ENCODE measurements around the gene WDR53. TPM values are rescaled to one million over a fixed set of nuclear protein-coding genes. Genes with fewer than 3 reads are reported as not detected.
A peak's percentile ranks its signal among the peaks of the same experiment; 100 is the strongest.

The WDR53 gene
- total RNA-seq, 1 donor from 2014 or later, result 9.5 TPM

- no peak for ATAC-seq
- TF ChIP-seq, protein P1, sequence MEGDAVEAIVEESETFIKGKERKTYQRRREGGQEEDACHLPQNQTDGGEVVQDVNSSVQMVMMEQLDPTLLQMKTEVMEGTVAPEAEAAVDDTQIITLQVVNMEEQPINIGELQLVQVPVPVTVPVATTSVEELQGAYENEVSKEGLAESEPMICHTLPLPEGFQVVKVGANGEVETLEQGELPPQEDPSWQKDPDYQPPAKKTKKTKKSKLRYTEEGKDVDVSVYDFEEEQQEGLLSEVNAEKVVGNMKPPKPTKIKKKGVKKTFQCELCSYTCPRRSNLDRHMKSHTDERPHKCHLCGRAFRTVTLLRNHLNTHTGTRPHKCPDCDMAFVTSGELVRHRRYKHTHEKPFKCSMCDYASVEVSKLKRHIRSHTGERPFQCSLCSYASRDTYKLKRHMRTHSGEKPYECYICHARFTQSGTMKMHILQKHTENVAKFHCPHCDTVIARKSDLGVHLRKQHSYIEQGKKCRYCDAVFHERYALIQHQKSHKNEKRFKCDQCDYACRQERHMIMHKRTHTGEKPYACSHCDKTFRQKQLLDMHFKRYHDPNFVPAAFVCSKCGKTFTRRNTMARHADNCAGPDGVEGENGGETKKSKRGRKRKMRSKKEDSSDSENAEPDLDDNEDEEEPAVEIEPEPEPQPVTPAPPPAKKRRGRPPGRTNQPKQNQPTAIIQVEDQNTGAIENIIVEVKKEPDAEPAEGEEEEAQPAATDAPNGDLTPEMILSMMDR (IDR thresholded peaks at IDR 0.05), result no peak
Observed at GRCh38 chr3:196533260-196533681, 35.1 kb downstream of the WDR53 start.

GRCh38 chr3:196531418-196531817, 36.9 kb downstream of the WDR53 start:
- Histone ChIP-seq H3K36me3 (no peaks in the 10 kb centered on the region), H3K27me3 (ENCODE audit: low read depth) (no peaks in the 10 kb centered on the region), H3K4me1 (peaks cover 5% of the 10 kb centered on the region), H3K4me3 (no peak overlapping the region), H3K9me3 (no peaks in the 10 kb centered on the region), H3K27ac (no peak overlapping the region)
- intact Hi-C loops (cut with DNase I), result no loop called here
- ATAC-seq (no peak), DNase-seq (no peak)
- TF ChIP-seq, protein P1 (IDR thresholded peaks at IDR 0.05), result no peak

More at GRCh38 chr3:196533260-196533681, 35.1 kb downstream of the WDR53 start:
- no peaks in the 10 kb centered on the region for H3K36me3 ChIP-seq
- H3K4me3 ChIP-seq, result no peak overlapping the region
- intact Hi-C loops (cut with DNase I), result no loop called here
- DNase-seq, result no peak
- H3K27me3 ChIP-seq (ENCODE audit: low read depth), result no peaks in the 10 kb centered on the region
- H3K27ac ChIP-seq, result no peak overlapping the region
- H3K4me1 ChIP-seq, result peaks cover 4% of the 10 kb centered on the region
- H3K9me3 ChIP-seq, result no peaks in the 10 kb centered on the region

DNA sequence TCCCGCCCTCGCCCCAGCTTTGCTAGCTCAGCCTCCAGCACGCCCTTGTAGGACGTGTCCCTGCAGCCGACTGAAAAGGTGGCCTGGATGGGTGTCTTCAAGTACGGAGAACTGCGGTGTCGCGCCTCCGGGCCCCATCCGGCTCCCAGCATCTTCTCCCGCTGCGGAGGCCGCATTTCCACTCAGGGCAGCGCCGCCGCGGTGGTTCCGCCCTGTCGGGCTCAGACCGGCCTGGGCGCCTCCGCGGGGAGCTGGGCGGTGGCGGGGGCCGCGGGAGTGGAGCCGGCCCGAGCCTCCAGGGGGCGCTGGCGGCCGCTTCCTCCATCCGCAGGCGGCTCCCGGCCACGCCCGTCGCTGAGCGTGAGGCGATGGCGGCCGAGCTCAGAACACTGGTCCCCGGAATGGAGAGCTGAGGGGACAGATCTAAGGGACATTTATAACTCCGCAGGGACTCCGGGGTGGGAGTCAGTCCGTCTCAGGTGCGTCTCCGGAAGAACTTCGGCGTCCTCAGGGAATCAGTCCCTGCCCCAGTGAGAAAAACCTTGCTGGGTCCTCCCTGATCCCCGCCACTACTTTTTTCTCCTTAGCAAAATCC, 39.6 kb downstream of the WDR53 start:
- DNase-seq, result peak; percentile 85
- intact Hi-C loops (cut with DNase I), result no loop called here
- TF ChIP-seq, protein P1 (IDR thresholded peaks at IDR 0.05), result peak; percentile 74
- H3K9me3 ChIP-seq, result no peaks in the 10 kb centered on the region
- peak; percentile 98 to 99 for ATAC-seq
- H3K36me3 ChIP-seq, result no peaks in the 10 kb centered on the region
- no peaks in the 10 kb centered on the region for H3K27me3 ChIP-seq (ENCODE audit: low read depth)
- H3K4me1 ChIP-seq, result peaks cover 5% of the 10 kb centered on the region
- H3K4me3 ChIP-seq, result peak overlapping the region; percentile 50
- peak overlapping the region; percentile 37 for H3K27ac ChIP-seq

GRCh38 chr3:196525141-196525540, 43.2 kb downstream of the WDR53 start:
- Histone ChIP-seq H3K27me3 (ENCODE audit: low read depth) (no peaks in the 10 kb centered on the region), H3K4me3 (no peak overlapping the region)
- intact Hi-C loops (cut with DNase I), result no loop called here

DNA sequence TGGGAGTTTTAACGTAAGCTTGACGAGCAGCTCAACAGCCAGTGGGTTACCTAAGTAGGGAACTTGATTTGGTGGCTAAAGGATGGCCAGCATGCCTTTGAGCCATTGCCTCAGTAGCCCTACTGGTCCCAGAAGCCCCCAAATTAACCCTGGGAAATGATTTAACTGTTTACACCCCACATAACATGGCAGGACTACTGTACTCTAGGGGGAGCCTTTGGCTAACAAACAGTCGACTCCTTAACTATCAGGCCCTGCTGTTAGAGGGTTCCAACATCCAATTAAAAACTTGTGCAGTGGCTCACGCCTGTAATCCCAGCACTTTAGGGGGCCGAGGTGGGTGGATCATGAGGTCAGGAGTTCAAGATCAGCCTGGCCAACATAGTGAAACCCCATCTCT, 43.8 kb downstream of the WDR53 start:
- peaks cover 5% of the 10 kb centered on the region for H3K4me1 ChIP-seq
- H3K9me3 ChIP-seq, result peaks cover 16% of the 10 kb centered on the region
- no peaks in the 10 kb centered on the region for H3K36me3 ChIP-seq
- H3K27me3 ChIP-seq (ENCODE audit: low read depth), result no peaks in the 10 kb centered on the region
- H3K27ac ChIP-seq, result no peak overlapping the region
- TF ChIP-seq, protein P1 (IDR thresholded peaks at IDR 0.05), result no peak
- DNase-seq, result no peak
- ATAC-seq, result no peak
- H3K4me3 ChIP-seq, result no peak overlapping the region
- intact Hi-C loops (cut with DNase I), result no loop called here

More at GRCh38 chr3:196525141-196525540, 43.2 kb downstream of the WDR53 start:
- H3K27ac ChIP-seq, result no peak overlapping the region
- DNase-seq, result no peak
- TF ChIP-seq, protein P1 (IDR thresholded peaks at IDR 0.05), result no peak
- ATAC-seq, result no peak
- H3K36me3 ChIP-seq, result no peaks in the 10 kb centered on the region
- H3K9me3 ChIP-seq, result peaks cover 10% of the 10 kb centered on the region
- H3K4me1 ChIP-seq, result peaks cover 5% of the 10 kb centered on the region

Measured in lower lobe of right lung (tissue), 2 donors.